KOPT-K1 (cell line): Measurements from ENCODE around the gene ZNF420.
"Not testable (repeated sequence)": the region's sequence is repeated elsewhere in the genome, so short reads cannot be mapped to it uniquely, and the experiment has no call there.

ENCODE experiments used
- H3K27ac ChIP-seq: fragments of 200-600 bp; sonication (generic); 2 replicates; pipeline ENCODE4 v1.5.1; 2016; ENCODE audit warnings: antibody characterized with exemption, mild to moderate bottlenecking, low read depth, low read length; ENCODE audit not compliant: poor library complexity, severe bottlenecking
- H3K36me3 ChIP-seq: fragments of 200-600 bp; sonication (generic); 2 replicates; pipeline ENCODE4 v1.5.1; 2017; ENCODE audit warnings: antibody characterized with exemption, mild to moderate bottlenecking, low read length, moderate library complexity; ENCODE audit not compliant: insufficient read depth
- H3K9me3 ChIP-seq: fragments of 200-600 bp; sonication (generic); 2 replicates; pipeline ENCODE4 v1.5.1; 2017; ENCODE audit warnings: antibody characterized with exemption, low read length, mild to moderate bottlenecking; ENCODE audit not compliant: insufficient read depth, poor library complexity, severe bottlenecking

Gene ZNF420

GRCh38 chr19:37104135-37104534 lies 25.9 kb downstream of the ZNF420 start:
- Histone ChIP-seq H3K36me3 (peaks cover 71% of the 10 kb centered on the region), H3K9me3 (peaks cover 91% of the 10 kb centered on the region)
- not testable (repeated sequence) for H3K27ac ChIP-seq

- Histone ChIP-seq H3K36me3 (peaks cover 87% of the 10 kb centered on the region), H3K9me3 (peaks cover 98% of the 10 kb centered on the region)
- H3K27ac ChIP-seq, result not testable (repeated sequence)
Observed at GRCh38 chr19:37111753-37112152, 33.5 kb downstream of the ZNF420 start.

- H3K27ac ChIP-seq, result no peak overlapping the region
- H3K36me3 ChIP-seq, result peaks cover 65% of the 10 kb centered on the region
- H3K9me3 ChIP-seq, result peaks cover 82% of the 10 kb centered on the region
Observed at GRCh38 chr19:37114001-37114400, 35.8 kb downstream of the ZNF420 start.

GRCh38 chr19:37122093-37122492 lies 43.9 kb downstream of the ZNF420 start:
- peaks cover 10% of the 10 kb centered on the region for H3K36me3 ChIP-seq
- not testable (repeated sequence) for H3K27ac ChIP-seq
- peaks cover 51% of the 10 kb centered on the region for H3K9me3 ChIP-seq

GRCh38 chr19:37127999-37128820 lies 50.0 kb downstream of the ZNF420 start:
- peaks cover 48% of the 10 kb centered on the region for H3K36me3 ChIP-seq
- no peak overlapping the region for H3K27ac ChIP-seq
- H3K9me3 ChIP-seq, result peaks cover 100% of the 10 kb centered on the region

GRCh38 chr19:37128821-37129177 lies 50.6 kb downstream of the ZNF420 start:
- Histone ChIP-seq H3K9me3 (peaks cover 100% of the 10 kb centered on the region), H3K27ac (no peak overlapping the region), H3K36me3 (peaks cover 48% of the 10 kb centered on the region)

GRCh38 chr19:37136111-37136510 lies 57.9 kb downstream of the ZNF420 start:
- Histone ChIP-seq H3K36me3 (no peaks in the 10 kb centered on the region), H3K27ac (no peak overlapping the region), H3K9me3 (peaks cover 98% of the 10 kb centered on the region)

GRCh38 chr19:37148214-37148613 lies 70.0 kb downstream of the ZNF420 start:
- peaks cover 31% of the 10 kb centered on the region for H3K36me3 ChIP-seq
- peaks cover 91% of the 10 kb centered on the region for H3K9me3 ChIP-seq
- H3K27ac ChIP-seq, result no peak overlapping the region

GRCh38 chr19:37160153-37160552 lies 81.9 kb downstream of the ZNF420 start:
- H3K36me3 ChIP-seq, result peaks cover 70% of the 10 kb centered on the region
- peaks cover 90% of the 10 kb centered on the region for H3K9me3 ChIP-seq
- no peak overlapping the region for H3K27ac ChIP-seq

- H3K36me3 ChIP-seq, result peaks cover 75% of the 10 kb centered on the region
- peaks cover 80% of the 10 kb centered on the region for H3K9me3 ChIP-seq
- H3K27ac ChIP-seq, result no peak overlapping the region
Observed at GRCh38 chr19:37165635-37166034, 87.4 kb downstream of the ZNF420 start.

GRCh38 chr19:37172368-37173366 lies 94.4 kb downstream of the ZNF420 start, which contains the start of gene ZNF585A:
Gene ZNF585A (minus strand): TSS chr19:37172695. CDS start chr19:37169910, 2,785 bp downstream.
- Histone ChIP-seq H3K9me3 (peaks cover 32% of the 10 kb centered on the region), H3K27ac (peak within 1 kb of the TSS; percentile 79), H3K36me3 (peaks cover 28% of the 10 kb centered on the region)
